ENCODE measurements around the gene SPIN1.

DNA sequence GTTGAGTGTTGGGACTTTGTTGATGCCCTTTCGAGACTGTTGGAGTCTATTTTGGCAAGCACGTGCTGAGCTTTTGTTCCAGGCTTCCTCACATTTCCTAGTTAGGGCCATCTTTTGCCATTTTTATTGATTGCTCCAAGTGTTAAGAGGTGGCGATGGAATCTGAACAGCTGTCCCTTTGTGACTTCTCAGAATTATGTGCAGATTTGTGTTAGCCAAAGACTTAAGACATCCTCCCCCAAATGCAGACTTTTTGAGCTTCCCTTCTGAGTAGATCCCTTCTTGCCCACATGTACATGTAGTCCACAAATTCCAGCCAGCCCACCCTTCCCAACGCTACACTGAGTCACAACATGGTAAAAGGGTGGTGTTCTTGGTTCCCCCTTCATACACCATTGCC lies 59.2 kb downstream of the SPIN1 start:
- TF ChIP-seq POLR2A (IDR thresholded peaks at IDR 0.05; ENCODE audit: low read length): no peak
- TF ChIP-seq GATA1 (IDR thresholded peaks at IDR 0.05; ENCODE audit: low read depth, low read length): no peak

Measured in erythroblast (primary cell).